HT1080 (cell line): Measurements from ENCODE around the gene DNAJC5G. TPM values are rescaled to one million over a fixed set of nuclear protein-coding genes. Genes with fewer than 3 reads are reported as not detected.
A peak's percentile ranks its signal among the peaks of the same experiment; 100 is the strongest.
"Not testable (repeated sequence)": the region's sequence is repeated elsewhere in the genome, so short reads cannot be mapped to it uniquely, and the experiment has no call there.

Experiments
- DNase-seq: peaks from one replicate; pipeline ENCODE4 v3.0.0-alpha.2; 2015; ENCODE audit warnings: low read depth
- total RNA-seq: library from RNA; depleted of rRNA; stranded (reverse); fragments of >200 nt; shearing (Covaris generic); gene quantifications from 2 replicates; pipeline ENCODE4 v1.2.3, GENCODE V29; 2014

The DNAJC5G gene
- total RNA-seq, 1 experiment from 2014 or later, result not detected

DNA sequence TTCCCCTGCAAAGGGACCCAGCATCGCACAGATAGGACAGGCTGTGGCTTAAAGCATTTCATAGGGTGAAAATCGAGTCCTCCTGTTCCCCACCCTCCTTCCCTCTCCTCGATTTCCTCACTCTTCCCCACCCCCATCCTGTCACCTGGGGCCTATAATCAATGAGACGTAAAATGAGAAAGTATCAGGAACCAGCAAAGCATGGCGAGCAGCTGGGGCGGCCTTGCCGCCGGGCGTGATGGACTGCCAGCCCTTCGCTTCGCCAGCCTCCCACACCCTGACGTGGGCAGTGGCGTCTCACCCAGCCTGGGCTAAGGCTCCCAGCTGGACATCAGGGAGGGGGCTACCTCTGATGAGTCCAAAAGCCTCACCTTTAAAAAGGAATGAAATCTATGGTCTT is 23.5 kb upstream of the DNAJC5G start:
- DNase-seq, result no peak

DNA sequence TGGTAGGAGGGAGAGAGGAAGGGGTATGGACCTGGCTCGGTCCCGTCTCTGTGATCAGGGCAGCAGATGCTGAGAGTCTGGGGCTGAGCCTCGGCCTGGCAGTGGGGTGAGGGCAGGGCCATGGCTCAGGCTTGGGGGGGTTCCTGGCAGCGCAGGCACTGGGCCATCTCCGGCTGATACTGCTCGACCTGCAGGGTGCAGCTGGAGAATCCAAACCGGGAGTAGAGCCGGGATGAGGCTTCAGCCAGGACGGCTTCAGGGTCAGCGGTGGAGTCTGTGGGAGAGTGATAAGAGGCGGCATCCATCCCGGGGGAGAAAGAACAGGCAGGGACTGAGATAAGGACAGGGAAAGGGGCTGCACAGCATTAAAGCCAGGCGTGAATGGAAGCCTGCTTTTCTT is 20.0 kb upstream of the DNAJC5G start:
- DNase-seq, result no peak

DNA sequence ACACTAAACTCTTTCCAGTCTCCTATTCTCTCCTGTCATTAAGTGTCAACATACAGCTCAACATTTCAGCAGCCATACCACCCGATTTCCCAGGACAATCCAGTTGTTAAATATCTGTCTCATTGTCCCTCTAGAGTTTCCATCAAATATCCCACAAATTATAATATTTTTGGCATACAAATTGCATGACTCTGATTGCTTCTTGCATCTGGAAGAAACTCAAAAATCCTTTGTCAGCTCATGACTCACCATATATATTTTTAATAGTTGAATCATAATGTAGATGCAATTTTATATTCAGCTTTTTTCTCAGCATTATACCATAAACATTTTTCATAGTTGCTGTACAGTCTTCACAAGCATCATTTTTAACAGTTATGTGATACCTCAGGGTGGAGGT is 19.6 kb upstream of the DNAJC5G start:
- DNase-seq, result no peak

DNA sequence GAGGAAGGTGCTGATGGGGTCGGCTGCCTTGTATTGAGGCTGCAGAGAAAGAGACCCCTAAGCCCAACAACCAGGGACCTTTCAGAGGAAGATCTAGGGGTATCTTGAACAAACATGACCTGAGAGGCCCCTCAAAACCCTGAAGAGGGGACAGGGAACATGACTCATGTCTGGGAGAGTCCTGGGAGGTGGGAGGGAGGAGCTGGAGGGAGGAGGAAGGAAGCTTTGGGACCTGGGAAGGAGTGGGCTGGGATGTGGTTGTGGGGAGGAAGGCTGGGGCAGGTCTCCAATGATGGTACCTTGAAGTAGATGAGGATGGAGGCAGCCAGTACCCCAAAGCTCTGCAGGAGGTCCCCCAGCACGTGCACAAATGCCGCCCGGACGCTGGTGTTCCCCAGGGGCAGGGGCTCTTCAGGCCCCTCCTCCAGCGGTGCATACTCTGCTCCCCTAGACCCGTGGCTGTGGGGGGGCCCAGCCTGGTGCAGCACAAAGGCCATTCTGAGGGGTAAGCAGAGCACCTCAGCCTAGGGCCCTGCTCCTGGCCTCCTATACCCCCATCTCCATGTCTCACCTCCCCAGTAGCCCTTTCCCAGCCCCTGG is 18.3 kb upstream of the DNAJC5G start:
- no peak for DNase-seq

DNA sequence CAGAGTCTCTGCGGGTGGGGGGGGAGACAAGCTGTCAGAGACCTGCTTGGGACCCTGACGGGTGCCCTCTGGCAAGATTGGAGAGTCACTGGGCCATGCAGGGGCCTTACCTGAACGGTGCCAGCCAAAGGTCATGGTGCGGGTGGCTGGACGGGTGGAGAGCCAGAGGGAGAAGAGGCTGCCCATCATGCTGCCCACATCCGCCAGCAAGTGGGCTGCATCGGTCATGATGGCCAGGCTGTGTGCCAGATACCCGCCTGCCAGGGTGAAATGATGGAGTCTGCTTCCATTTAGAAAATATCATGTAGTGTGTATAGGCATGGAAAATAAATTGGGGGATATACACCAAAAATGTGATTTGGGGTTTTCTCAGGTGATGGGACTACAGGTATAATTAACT is 17.2 kb upstream of the DNAJC5G start:
- DNase-seq, result no peak

DNA sequence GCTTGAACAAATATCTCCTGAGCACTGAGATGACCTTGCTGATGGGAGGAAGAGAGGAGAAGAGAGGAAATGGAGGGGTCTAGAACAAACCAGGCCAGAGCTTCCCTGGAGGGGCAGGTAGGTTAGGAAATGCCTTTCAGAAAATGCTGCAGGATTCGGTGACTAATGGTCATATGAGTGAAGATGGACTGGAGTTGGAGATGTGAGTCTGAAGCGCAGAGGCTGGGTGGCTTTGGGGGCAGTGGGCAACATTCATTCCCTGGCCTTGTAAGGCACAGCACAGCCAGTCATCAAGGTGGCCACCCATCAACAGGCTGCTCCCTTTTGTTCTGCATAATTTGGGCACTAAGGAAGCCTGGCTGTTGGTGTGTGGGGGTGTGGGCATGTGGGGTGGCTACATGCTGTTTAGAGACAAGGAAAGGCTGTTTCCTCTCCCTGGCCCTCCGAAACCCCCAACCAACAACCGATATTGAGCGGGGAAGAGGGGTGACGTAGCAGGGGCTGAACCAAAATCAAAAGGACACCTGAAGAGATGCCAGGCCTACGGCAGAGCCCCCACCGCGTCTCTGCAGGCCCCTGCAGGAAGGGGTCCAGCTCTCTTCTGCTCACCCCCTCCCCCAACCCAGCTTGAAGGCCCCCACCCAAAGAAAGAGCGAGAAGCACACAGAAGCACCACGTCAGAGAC is 13.8 kb upstream of the DNAJC5G start:
- DNase-seq, result peak; percentile 26

DNA sequence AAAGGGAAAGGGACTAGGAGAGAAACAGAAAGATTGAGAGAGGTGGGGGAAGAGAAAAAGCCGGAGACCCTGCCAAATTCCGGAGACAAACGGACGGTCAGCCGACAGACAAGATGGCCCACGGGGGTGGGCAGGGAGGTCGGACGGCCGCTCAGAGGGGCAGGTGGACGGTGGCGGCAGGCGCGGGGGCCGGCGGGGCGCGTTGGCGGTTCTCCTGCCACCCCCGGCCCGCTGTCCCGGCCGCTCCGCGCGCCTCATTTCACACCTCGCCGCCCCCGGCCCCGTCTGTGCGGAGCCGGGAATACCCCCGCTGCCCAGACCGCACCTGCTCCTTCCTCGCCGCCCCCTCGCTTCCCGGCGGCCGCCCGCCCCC is 13.3 kb upstream of the DNAJC5G start:
- no peak for DNase-seq

DNA sequence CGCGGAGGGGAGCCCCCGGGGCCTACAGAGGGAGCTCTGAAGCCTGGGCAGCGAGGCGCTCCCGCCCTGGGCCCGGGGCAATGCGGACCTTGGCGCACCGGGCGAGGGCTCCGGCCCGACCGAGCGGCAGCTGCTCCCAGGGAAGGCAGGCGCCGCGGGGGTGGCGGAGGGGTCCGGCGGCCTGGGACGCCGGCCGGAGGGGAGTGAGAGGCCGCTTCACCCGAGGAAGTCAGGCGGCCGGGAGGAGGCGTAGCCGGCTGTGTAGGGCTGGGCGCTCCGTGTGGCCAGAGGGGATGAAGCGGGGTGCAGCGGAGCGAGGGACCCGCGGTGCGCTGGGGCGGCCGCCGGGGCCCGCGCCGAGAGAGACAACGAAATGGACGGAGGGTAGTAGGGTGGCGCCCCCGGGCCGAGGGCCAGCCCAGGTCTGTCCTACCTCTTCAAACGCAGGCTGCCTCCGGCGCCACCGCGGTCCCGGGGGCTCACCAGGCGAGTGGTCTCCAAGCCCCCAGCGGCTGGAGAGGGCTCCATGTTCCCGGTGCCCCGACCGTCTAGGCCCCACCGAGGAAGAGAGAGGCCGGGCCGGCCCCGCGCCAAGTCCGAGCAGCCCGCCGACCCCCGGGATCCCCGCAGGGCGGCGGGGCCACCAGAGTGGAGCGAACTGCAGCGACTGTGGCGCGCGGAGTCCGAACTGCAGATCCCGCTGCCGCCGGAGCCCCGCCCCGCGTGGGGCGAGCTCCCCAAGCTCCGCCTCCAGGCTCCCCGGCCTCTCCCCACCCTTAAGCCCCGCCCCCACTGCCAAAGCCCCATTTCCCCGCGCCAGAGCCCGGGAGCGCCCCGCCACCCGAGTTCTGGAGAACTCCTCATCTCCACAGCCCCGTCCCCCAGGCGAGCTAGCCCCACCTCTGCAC is 12.6 kb upstream of the DNAJC5G start, which contains the start of gene SLC30A3:
Gene SLC30A3, minus strand, starts transcription at position 669 of the 908 bp plus-strand sequence. Its CDS starts 141 bp downstream, at position 528.
- peak; percentile 54 for DNase-seq

DNA sequence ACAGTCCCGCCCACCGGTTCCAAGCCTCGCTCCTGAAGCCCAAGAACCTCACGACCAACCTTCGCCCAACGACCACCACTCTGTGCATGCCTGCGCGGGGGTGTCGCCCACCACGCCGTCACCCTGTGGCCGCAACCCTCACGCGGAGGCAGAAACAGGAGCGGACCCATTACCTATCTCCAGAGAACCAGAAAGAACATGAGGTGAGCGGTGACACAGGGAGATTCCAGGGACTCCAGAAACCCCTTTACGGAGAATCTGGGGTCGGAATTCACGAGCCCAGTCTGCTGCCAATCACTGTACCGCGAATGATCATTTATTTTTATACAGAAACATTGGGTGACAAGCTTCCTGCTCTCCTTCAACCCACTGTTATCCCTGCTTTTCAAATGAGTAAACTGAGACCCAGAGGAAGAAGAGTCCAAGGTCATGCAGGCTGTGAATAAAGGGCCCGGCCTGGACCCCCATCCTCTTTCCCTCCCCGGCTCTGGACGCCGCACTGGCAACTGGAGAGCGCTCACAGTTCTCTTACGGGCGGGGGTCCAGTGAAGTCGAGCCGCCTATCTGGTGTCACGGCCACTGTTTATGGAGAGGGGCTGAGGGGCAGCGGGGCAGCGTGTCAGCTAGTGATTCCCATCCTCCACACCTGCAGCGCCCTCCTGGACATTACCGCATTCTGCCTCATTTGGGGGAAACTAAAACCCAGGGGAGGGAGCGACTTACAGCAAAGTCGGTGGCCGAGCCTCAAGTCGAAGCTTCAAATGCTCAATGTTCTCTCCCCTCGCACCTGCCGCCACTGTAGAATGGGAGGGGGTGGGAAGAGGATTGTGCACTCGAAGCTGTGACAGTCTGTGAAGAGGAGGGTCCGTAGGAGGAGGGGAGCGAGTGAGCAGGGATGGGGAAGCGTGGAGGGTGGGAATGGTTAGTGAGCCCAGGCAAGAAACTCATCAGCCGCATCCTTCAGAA is 11.7 kb upstream of the DNAJC5G start:
- DNase-seq, result no peak

DNA sequence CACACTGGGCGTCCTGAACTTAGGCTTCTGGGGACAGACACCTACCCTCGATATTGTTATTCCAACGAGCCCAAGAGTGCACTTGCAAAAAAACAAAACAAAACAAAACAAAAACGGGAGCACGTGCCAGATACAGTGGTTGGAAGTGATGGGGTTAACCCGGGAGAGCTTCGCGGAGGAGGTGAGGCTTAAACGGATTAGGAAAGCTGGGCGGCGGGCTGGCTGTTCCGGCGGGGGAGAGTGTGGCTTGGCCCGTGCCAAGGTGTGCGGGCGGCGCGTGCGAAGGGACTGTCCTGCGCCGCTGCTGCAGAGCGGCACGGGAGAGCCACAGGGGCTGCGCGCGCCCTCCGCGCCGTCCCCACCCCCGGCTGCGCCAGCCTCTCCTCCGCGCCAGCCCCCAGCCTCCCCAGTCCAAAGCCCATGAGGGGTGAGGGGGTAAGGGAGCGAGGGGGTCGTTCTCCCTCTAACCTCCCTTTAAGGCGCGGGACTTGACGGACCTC is 10.9 kb upstream of the DNAJC5G start:
- no peak for DNase-seq

DNA sequence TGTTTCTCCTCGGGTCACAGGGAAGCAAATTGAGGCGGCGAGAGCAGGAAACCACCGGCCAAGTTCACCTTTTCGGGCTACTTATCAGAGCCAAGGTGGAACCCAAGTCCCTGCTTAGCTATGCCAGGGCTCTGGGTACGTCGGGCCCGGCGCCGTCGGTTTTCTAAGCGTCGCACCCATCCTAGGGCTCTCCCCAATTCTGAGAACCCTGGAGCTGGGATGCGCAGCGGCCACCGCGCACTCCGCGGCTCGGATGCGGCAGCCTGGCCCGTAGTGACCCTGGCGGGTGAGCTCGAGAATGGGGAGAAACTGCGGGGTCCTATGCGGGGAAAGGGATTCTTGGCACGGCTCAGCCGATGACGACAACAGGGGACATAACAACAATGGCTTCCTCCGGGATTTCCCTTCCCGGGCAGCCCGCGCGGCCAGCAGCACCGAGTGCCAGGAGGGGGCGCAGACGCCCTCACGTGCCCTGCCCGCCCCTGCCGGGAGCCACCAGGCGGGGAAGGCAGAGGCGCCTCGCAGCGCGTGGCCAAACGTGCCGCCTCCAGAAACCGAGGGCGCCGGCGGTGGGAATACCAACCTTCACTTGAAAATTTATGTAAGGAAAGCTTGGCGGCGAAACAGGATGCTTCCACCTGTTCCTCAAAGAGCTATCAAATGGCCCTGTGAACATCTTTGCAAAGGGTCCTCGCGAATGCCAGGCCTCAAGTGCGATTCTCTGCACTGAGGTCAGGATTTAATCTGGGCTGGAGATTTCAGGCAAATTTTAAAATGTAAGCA is 10.3 kb upstream of the DNAJC5G start:
- DNase-seq, result no peak

DNA sequence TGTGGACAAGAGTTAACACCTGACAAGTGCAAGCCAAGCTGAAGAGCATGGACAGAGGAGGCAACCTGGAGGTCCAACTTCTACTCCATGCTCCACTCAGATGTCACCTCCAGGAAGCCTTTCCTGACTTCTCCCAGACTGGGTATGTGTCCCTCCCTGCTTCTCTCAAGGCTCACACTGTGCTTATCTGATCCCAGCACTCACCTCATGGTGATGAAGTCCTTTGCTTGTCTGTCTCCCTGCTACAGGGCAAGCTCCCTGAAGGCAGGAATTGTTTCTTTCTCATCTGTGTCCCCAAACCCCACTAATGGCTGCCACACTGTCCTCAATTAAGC is 9.7 kb upstream of the DNAJC5G start:
- no peak for DNase-seq

DNA sequence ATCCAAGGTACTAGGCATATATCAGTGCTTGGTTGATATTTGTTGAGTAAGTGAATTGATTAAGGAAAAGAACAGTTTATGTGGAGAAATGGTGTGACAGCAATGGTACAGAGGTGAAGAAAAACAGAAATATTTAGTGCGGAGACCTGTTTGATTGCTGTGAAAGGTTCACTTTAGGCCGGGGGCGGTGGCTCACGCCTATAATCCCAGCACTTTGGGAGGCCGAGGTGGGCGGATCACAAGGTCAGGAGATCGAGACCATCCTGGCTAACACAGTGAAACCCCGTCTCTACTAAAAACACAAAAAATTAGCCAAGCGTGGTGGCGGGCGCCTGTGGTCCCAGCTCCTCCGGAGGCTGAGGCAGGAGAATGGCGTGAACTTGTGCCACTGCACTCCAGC is 6.9 kb upstream of the DNAJC5G start:
- DNase-seq, result not testable (repeated sequence)

DNA sequence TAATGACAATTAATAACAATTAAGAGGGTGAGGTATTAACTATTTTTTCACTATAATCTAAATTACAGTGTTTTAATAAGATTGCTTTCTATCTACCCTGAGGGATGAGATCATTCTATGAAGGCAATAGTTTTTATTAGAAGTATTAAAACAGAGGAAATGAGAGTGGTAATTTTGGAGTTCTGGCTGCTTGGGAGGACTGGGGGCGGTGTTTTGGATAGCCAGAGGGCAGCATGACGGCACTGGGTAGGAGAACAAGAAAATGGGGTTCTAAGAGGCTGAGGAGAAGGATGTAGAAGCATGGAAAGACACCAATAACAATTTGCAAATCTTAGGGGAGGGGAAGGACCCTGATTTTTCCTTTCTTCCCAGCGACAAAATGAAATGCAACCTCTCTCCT is 5.1 kb upstream of the DNAJC5G start:
- DNase-seq, result no peak

DNA sequence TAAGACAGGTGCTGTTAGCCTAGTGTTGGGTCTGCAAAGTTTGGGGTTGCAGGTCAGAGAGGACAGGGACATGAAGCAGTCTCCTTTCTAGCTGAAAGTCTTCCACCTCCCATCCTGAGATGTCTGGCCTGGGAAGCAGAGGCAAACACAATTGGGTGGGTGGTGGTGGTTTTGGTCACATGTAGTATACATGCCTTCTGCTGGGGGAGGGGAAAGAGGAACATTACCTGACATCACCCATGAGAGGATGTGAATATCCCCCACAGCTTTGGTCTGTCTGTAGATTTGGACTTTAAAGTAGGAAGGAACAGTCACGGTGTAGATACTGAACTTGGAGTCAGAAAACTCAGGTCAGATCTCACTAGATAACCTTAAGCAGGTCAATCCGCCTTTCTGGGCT is 4.6 kb upstream of the DNAJC5G start:
- no peak for DNase-seq

DNA sequence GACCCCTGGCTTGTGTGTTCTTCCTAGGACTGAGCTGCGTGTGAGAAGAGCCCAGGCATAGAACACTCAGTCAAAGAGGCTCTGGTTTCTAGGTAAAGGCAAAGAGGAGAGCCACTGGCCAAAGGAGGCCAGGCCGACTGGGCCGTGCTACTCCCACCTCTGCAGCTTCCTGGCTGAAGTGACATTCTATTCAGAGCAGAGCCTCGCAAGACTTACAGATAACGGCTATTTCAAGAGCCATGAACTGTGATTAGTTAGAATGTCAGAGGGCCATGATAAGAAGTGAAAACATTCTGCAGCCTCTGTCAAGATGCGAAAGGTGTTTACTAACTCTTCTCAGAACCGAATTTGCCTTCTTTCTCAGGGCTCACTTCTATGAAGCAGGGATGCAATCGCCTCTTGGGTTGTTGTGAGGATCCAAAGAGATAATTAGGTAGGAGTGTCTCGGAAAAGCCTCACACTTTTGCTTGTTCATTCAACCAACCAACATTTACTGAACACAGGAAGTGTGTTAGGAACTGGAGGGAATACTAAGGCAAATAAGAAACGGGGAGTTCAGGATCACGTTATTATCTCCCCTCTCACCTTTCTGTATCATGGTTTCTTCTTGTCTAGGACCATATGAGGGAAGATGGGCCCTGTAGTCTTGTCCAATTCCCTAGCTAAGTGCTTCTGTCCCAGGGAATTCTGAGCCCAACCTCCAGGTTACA is 3.4 kb upstream of the DNAJC5G start:
- DNase-seq, result no peak

DNA sequence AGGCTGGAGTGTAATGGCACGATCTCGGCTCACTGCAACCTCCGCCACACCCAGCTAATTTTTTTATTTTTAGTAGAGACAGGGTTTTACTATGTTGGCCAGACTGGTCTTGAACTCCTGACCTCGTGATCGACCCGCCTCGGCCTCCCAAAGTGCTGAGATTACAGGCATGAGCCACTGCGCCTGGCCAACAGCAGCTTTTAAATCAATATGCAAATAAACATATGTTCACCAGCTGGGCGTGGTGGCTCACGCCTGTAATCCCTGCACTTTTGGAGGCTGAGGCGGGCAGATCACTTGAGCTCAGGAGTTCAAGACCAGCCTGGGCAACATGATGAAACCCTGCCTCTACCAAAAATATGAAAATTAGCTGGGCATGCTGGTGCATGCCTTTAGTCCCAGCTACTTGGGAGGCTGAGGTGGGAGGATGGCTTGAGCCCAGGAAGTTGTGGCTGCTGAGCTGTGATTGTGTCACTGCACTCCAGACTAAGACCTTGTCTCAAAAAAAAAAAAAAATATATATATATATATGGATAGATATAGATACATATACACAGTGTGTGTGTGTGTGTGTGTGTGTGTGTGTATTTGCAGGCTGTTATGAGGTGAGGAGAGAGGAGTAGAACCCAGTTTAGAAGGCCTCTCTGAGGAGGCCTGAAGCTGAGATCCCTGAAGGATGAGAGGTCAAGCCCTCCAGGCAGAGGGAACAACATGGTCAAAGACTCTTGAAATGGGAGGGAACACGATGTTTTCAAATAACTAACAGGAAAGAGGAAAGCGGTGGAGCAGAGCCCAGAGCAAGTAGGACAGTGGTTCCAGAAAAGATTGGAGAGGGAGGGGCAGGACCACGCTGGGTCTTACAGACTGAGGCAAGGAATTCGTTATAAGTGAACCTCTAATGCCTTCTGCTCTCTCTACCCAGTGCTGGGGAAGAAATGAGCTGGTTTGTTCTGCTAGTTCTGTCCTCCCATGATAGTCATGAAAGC is 2.4 kb upstream of the DNAJC5G start:
- DNase-seq, result peak; percentile 33

DNA sequence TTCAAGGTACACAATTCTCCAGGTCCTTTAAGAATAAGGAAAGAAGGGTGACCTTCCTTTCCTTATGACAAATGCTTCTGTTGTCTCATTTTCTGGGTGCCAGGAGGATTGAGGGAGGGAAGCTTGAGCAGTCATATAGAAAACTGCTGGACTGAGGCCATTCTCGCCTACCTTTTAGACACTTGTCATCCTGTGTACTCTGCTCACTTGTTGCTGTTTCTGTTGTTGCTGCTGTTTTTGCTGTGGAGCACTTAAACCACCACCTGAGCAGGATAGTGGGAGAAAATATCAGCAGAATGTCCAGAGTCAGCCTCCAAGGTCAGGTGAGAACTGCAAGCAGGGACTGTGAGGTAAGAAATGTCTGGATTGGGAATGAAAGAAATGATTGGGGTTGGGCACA is 2.8 kb downstream of the DNAJC5G start:
- DNase-seq, result no peak
